ENCODE results near the gene SF3B3. TPM values are rescaled to one million over a fixed set of nuclear protein-coding genes. Genes with fewer than 3 reads are reported as not detected.

The SF3B3 gene
- total RNA-seq, 2 experiments from 2014 or later: 195 to 441 TPM

- TF ChIP-seq EZH2phosphoT487 (IDR thresholded peaks at IDR 0.05; ENCODE audit: borderline replicate concordance, low read depth, low read length) (no peak), CTCF (conservative IDR thresholded peaks at IDR 0.05; ENCODE audit: low read length) (no peak)
- H3K27ac ChIP-seq (ENCODE audit: low read depth, low read length, poor library complexity, severe bottlenecking): no peak overlapping the region
- intact Hi-C loops (cut with micrococcal nuclease; ENCODE audit: unreplicated experiment): no loop called here
- no peaks in the 10 kb centered on the region for H4K20me1 ChIP-seq (ENCODE audit: insufficient read depth, low read length)
- no peaks in the 10 kb centered on the region for H3K9me2 ChIP-seq (ENCODE audit: insufficient read depth, low read length)
- no peaks in the 10 kb centered on the region for H3K36me3 ChIP-seq (ENCODE audit: insufficient read depth, low read length)
- H3K4me2 ChIP-seq (ENCODE audit: low read length): no peak overlapping the region
- BruUV-seq (replicated peaks): no TSS peak
- H3K9me3 ChIP-seq (ENCODE audit: low read length): no peaks in the 10 kb centered on the region
- H3K79me2 ChIP-seq (ENCODE audit: insufficient read depth, low read depth, low read length): no peaks in the 10 kb centered on the region
- ChIA-PET POLR2A (interaction anchor here (0.5 kb wide), 1 partner anchor 668 kb away, joined by 3 read pairs; no protein-coding TSS in a partner anchor), CTCF (ENCODE audit: unreplicated experiment) (no interaction called here)
- no peaks in the 10 kb centered on the region for H3K4me1 ChIP-seq (ENCODE audit: insufficient read depth, low read length, poor library complexity, severe bottlenecking)
- no peak for DNase-seq (ENCODE audit: low spot score)
- H2AFZ ChIP-seq (ENCODE audit: low read length): no peak overlapping the region
- no peak overlapping the region for H3K4me3 ChIP-seq (ENCODE audit: low read depth, low read length, poor library complexity, severe bottlenecking)
Observed at GRCh38 chr16:70589998-70590471, 66.4 kb downstream of the SF3B3 start.

- Histone ChIP-seq H3K27ac (ENCODE audit: low read depth, low read length, poor library complexity, severe bottlenecking) (no peak overlapping the region), H2AFZ (ENCODE audit: low read length) (no peak overlapping the region), H3K4me1 (ENCODE audit: insufficient read depth, low read length, poor library complexity, severe bottlenecking) (no peaks in the 10 kb centered on the region), H3K9me2 (ENCODE audit: insufficient read depth, low read length) (no peaks in the 10 kb centered on the region), H4K20me1 (ENCODE audit: insufficient read depth, low read length) (no peaks in the 10 kb centered on the region), H3K9me3 (ENCODE audit: low read length) (no peaks in the 10 kb centered on the region), H3K36me3 (ENCODE audit: insufficient read depth, low read length) (no peaks in the 10 kb centered on the region), H3K4me3 (ENCODE audit: low read depth, low read length, poor library complexity, severe bottlenecking) (no peak overlapping the region), H3K4me2 (ENCODE audit: low read length) (no peak overlapping the region), H3K79me2 (ENCODE audit: insufficient read depth, low read depth, low read length) (no peaks in the 10 kb centered on the region)
- no peak for DNase-seq (ENCODE audit: low spot score)
- intact Hi-C loops (cut with micrococcal nuclease; ENCODE audit: unreplicated experiment): no loop called here
- TF ChIP-seq CTCF (conservative IDR thresholded peaks at IDR 0.05; ENCODE audit: low read length) (no peak), EZH2phosphoT487 (IDR thresholded peaks at IDR 0.05; ENCODE audit: borderline replicate concordance, low read depth, low read length) (no peak)
- ChIA-PET POLR2A (no interaction called here), CTCF (ENCODE audit: unreplicated experiment) (no interaction called here)
- no TSS peak for BruUV-seq (replicated peaks)
Observed at GRCh38 chr16:70590722-70591415, 67.3 kb downstream of the SF3B3 start.

- no peak for DNase-seq (ENCODE audit: low spot score)
- POLR2A ChIA-PET: no interaction called here
- no peak for TF ChIP-seq EZH2phosphoT487 (IDR thresholded peaks at IDR 0.05; ENCODE audit: borderline replicate concordance, low read depth, low read length)
- TF ChIP-seq CTCF (conservative IDR thresholded peaks at IDR 0.05; ENCODE audit: low read length): no peak
Observed at GRCh38 chr16:70591615-70592014, 68.0 kb downstream of the SF3B3 start.

More at GRCh38 chr16:70591615-70592014, 68.0 kb downstream of the SF3B3 start:
- Histone ChIP-seq H3K9me2 (ENCODE audit: insufficient read depth, low read length) (no peaks in the 10 kb centered on the region), H3K4me3 (ENCODE audit: low read depth, low read length, poor library complexity, severe bottlenecking) (no peak overlapping the region), H3K36me3 (ENCODE audit: insufficient read depth, low read length) (no peaks in the 10 kb centered on the region), H3K27ac (ENCODE audit: low read depth, low read length, poor library complexity, severe bottlenecking) (no peak overlapping the region), H3K4me2 (ENCODE audit: low read length) (no peak overlapping the region), H3K4me1 (ENCODE audit: insufficient read depth, low read length, poor library complexity, severe bottlenecking) (no peaks in the 10 kb centered on the region), H3K9me3 (ENCODE audit: low read length) (no peaks in the 10 kb centered on the region), H2AFZ (ENCODE audit: low read length) (no peak overlapping the region), H3K79me2 (ENCODE audit: insufficient read depth, low read depth, low read length) (no peaks in the 10 kb centered on the region), H4K20me1 (ENCODE audit: insufficient read depth, low read length) (no peaks in the 10 kb centered on the region)
- intact Hi-C loops (cut with micrococcal nuclease; ENCODE audit: unreplicated experiment): no loop called here
- no TSS peak for BruUV-seq (replicated peaks)
- CTCF ChIA-PET (ENCODE audit: unreplicated experiment): no interaction called here

Data from OCI-LY7 (cell line).